Thoracic aorta (tissue), 2 donors: ENCODE data around the gene CREB3L4. TPM values are rescaled to one million over a fixed set of nuclear protein-coding genes. Genes with fewer than 3 reads are reported as not detected.
"Not testable (repeated sequence)": the region's sequence is repeated elsewhere in the genome, so short reads cannot be mapped to it uniquely, and the experiment has no call there.

Source experiments
- ATAC-seq: fragments of 150-250 bp; one replicate; pipeline ENCODE4 v1.8.0; 2017; ENCODE audit warnings: low read depth; ENCODE audit not compliant: insufficient number of reproducible peaks, low FRiP score
- DNase-seq: peaks from one replicate; pipeline ENCODE4 v3.0.0-alpha.2; 2020; ENCODE audit warnings: low spot score
- H3K27ac ChIP-seq, 2 donors: fragments of 200-600 bp; sonication (generic); 1 replicate in 1 of 2; 2 replicates in 1 of 2; pipeline ENCODE4 v1.5.1; 2016; ENCODE audit warnings: mild to moderate bottlenecking in 2 of 2, moderate library complexity in 2 of 2
- H3K27me3 ChIP-seq: fragments of 200-600 bp; sonication (generic); replicated peaks from 2 replicates; pipeline ENCODE4 v1.6.0; 2016; ENCODE audit warnings: mild to moderate bottlenecking; ENCODE audit not compliant: insufficient read depth
- H3K36me3 ChIP-seq: fragments of 200-600 bp; sonication (generic); one replicate; pipeline ENCODE4 v1.5.1; 2016
- H3K4me1 ChIP-seq, 2 donors: fragments of 200-600 bp; sonication (generic); 1 replicate in 1 of 2; 2 replicates in 1 of 2; pipeline versions ENCODE4 v1.5.1 to v1.6.0; 2016; ENCODE audit warnings: low read depth in 2 of 2, mild to moderate bottlenecking in 1 of 2; ENCODE audit not compliant: control insufficient read depth in 1 of 2
- H3K4me3 ChIP-seq: fragments of 200-600 bp; sonication (generic); 2 replicates; pipeline ENCODE4 v1.5.1; 2016; ENCODE audit warnings: mild to moderate bottlenecking
- H3K9me3 ChIP-seq: fragments of 200-600 bp; sonication (generic); 2 replicates; pipeline ENCODE4 v1.5.1; 2016
- total RNA-seq, 2 donors: library from RNA; depleted of rRNA; stranded (reverse); fragments of >200 nt; gene quantifications; one replicate each; pipeline versions ENCODE4 v1.1.0 to v1.2.3, GENCODE V29; 2016
- TF ChIP-seq, protein P1 (sequence below): fragments of 200-600 bp; sonication (generic); IDR thresholded peaks from one replicate; pipeline ENCODE4 v1.5.1; 2019; ENCODE audit warnings: antibody characterized with exemption

The CREB3L4 gene
- total RNA-seq, 2 donors from 2014 or later, result 3.2 to 11.1 TPM

DNA sequence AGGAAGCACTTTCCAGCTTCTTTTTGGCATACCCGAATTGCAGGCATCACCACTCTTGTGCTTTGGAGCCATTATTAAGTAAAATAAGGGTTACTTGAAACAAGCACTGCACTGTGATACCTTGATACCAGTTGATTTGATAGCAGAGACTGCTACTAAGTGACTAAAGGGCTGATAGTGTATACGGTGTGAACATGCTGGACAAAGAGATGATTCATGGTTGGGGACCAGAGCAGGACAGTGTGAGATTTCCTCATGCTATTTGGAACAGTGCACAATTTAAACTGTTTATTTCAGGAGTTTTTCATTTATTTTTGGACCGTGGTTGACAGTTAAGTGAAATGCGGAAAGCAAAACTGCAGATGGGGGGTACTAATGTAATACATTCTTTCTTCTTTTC, 32.7 kb downstream of the CREB3L4 start:
- Histone ChIP-seq H3K36me3 (no peaks in the 10 kb centered on the region), H3K27ac (no peak overlapping the region), H3K27me3 (no peaks in the 10 kb centered on the region), H3K4me1 (peaks cover 0 to 2% of the 10 kb centered on the region in 2 donors), H3K9me3 (no peaks in the 10 kb centered on the region), H3K4me3 (no peak overlapping the region)
- TF ChIP-seq, protein P1, sequence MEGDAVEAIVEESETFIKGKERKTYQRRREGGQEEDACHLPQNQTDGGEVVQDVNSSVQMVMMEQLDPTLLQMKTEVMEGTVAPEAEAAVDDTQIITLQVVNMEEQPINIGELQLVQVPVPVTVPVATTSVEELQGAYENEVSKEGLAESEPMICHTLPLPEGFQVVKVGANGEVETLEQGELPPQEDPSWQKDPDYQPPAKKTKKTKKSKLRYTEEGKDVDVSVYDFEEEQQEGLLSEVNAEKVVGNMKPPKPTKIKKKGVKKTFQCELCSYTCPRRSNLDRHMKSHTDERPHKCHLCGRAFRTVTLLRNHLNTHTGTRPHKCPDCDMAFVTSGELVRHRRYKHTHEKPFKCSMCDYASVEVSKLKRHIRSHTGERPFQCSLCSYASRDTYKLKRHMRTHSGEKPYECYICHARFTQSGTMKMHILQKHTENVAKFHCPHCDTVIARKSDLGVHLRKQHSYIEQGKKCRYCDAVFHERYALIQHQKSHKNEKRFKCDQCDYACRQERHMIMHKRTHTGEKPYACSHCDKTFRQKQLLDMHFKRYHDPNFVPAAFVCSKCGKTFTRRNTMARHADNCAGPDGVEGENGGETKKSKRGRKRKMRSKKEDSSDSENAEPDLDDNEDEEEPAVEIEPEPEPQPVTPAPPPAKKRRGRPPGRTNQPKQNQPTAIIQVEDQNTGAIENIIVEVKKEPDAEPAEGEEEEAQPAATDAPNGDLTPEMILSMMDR, result no peak
- DNase-seq (no peak), ATAC-seq (no peak)

DNA sequence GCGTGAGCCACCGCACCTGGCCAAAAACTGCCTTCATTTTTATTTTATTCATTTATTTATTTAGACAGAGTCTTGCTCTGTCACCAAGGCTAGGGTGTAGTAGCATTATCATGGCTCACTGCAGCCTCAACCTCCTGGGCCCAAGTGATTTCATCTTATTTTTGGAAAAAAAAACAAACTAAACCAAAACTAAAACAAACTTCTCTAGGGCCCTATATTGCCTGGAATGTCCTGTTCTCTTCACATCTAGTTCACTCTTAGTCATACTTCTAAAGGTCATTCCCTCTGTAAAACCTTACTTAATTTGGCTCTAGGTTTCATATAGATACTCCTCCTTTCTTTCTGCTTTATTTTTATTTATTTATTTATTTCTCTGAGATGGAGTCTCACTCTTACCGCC, 38.4 kb downstream of the CREB3L4 start:
- Histone ChIP-seq H3K9me3 (no peaks in the 10 kb centered on the region), H3K27me3 (no peaks in the 10 kb centered on the region), H3K4me3 (no peak overlapping the region), H3K27ac (peak overlapping the region in 1 of 2 donors; percentile 27), H3K36me3 (no peaks in the 10 kb centered on the region), H3K4me1 (peaks cover 0 to 13% of the 10 kb centered on the region in 2 donors)
- ATAC-seq (peak; percentile 43), DNase-seq (no peak)
- TF ChIP-seq, protein P1, result no peak

DNA sequence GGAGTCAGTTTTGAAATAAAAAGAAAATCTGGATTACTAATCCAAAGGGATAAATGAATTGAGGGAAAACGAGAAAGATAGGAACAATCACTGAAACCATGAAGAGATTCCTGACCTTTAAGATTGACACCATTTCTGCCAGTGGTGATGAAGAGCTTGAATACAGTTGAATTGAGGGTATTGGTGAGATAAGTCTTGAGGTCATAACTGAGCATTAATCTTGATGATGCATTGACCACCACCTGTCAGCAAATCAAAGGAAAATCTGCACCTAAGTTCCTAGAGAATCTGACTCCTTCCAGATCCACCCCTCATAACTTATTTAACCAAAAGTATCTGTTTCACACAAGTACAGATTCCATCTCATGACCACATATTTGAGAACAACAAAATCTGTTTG, 44.4 kb downstream of the CREB3L4 start:
- Histone ChIP-seq H3K27me3 (no peaks in the 10 kb centered on the region), H3K4me3 (no peak overlapping the region), H3K9me3 (no peaks in the 10 kb centered on the region), H3K4me1 (no peaks in the 10 kb centered on the region), H3K36me3 (no peaks in the 10 kb centered on the region), H3K27ac (no peak overlapping the region)
- DNase-seq (no peak), ATAC-seq (no peak)
- TF ChIP-seq, protein P1, result no peak

DNA sequence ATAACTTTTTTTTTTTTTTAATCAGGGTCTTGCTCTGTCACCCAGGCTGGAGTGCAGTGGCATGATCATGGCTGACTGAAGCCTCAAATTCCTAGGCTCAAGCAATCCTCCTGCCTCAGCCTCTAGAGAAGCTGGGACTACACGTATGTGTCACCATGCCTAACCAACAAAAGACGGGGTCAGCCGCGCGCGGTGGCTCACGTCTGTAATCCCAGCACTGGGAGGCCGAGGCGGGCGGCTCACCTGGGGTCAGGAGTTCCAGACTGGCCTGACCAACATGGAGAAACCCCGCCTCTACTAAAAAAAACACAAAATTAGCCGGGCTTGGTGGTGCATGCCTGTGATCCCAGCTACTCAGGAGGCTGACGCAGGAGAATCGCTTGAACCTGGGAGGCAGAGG, 44.8 kb downstream of the CREB3L4 start:
- not testable (repeated sequence) for DNase-seq, H3K27ac ChIP-seq

DNA sequence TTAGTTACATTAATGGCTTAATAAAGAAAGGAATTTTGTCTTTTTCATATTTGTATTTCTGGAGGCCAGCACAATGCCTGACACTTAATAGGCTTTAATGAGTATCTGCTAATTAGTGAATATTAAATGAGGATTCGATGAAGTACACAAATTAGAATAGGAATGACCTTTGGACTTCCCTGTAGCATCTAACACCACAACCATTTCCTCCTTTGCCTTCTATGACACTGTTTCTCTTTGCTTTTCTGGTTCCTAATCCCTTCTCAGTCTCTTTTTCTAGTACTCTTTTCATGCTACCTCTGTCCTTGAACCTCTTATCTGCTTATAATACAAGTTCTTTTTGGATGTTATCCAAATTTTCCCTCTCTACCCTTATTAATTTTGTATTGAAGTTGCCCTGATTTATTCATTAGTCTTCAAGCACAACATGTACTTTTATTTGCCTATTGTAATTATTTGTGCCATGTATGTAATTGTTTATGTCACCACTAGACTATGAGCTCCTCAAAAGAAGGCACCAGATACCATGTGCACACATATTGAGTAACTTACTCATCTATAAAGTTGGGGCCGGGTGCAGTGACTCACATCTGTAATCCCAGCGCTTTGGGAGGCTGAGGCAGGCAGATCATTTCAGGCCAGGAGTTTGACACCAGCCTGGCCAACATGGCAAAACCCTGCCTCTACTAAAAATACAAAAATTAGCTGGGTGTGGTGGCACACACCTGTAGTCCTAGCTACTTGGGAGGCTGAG, 46.6 kb downstream of the CREB3L4 start:
- Histone ChIP-seq H3K27me3 (no peaks in the 10 kb centered on the region), H3K4me1 (no peaks in the 10 kb centered on the region), H3K27ac (no peak overlapping the region), H3K36me3 (no peaks in the 10 kb centered on the region), H3K9me3 (no peaks in the 10 kb centered on the region), H3K4me3 (no peak overlapping the region)
- TF ChIP-seq, protein P1, result no peak
- DNase-seq (no peak), ATAC-seq (no peak)

More for the DNA sequence above, 44.8 kb downstream of the CREB3L4 start:
- not testable (repeated sequence) for H3K4me3 ChIP-seq, ATAC-seq, H3K27me3 ChIP-seq, H3K9me3 ChIP-seq, H3K4me1 ChIP-seq, H3K36me3 ChIP-seq

DNA sequence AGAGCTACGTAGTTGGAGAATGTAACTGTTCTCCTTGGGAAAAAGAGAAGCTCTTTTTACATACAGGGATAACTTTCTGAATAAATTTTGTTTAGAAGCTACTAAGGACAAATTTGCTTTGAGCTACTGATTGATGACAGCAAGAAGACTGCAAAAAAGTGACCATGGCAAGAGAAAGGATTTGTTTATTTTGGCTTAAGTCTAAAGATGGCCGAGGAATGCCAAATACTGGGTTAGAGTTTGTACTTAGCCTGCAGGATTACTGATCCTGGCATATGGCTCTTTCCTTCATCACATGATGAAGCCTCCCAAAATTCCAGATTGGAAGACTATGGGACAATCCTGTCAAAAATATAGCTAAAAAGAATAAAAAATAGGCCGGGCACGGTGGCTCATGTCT, 51.6 kb downstream of the CREB3L4 start:
- no peaks in the 10 kb centered on the region for H3K36me3 ChIP-seq
- no peak for DNase-seq
- no peaks in the 10 kb centered on the region for H3K9me3 ChIP-seq
- no peak overlapping the region for H3K27ac ChIP-seq
- TF ChIP-seq, protein P1, result no peak
- no peak overlapping the region for H3K4me3 ChIP-seq
- no peaks in the 10 kb centered on the region for H3K27me3 ChIP-seq
- no peaks in the 10 kb centered on the region for H3K4me1 ChIP-seq
- no peak for ATAC-seq
